Esophagus muscularis mucosa (tissue), 4 donors: ENCODE measurements around the gene ZC3H7A. TPM values are rescaled to one million over a fixed set of nuclear protein-coding genes. Genes with fewer than 3 reads are reported as not detected.

ENCODE experiments used
- DNase-seq: peaks from one replicate; pipeline ENCODE4 v3.0.0-alpha.2; 2017; ENCODE audit errors: extremely low spot score
- H3K27ac ChIP-seq, 4 donors: fragments of 200-600 bp; sonication (generic); replicated peaks in 1 of 4; 1 replicate in 3 of 4; 2 replicates in 1 of 4; pipeline ENCODE4 v1.5.1; 2016 to 2019; ENCODE audit warnings: mild to moderate bottlenecking in 1 of 4
- H3K27me3 ChIP-seq, 4 donors: fragments of 200-600 bp; sonication (generic); one replicate each; pipeline versions ENCODE4 v1.5.1 to v1.6.0; 2016 to 2019
- H3K36me3 ChIP-seq, 4 donors: fragments of 200-600 bp; sonication (generic); one replicate each; pipeline ENCODE4 v1.5.1; 2016 to 2019
- H3K4me1 ChIP-seq, 4 donors: fragments of 200-600 bp; sonication (generic); one replicate each; pipeline ENCODE4 v1.5.1; 2016 to 2019
- H3K4me3 ChIP-seq, 4 donors: fragments of 200-600 bp; sonication (generic); 1 replicate in 2 of 4; 2 replicates in 2 of 4; pipeline ENCODE4 v1.5.1; 2016 to 2019; ENCODE audit warnings: mild to moderate bottlenecking in 4 of 4, moderate library complexity in 1 of 4
- H3K9me3 ChIP-seq, 4 donors: fragments of 200-600 bp; sonication (generic); 1 replicate in 3 of 4; 2 replicates in 1 of 4; pipeline ENCODE4 v1.5.1; 2016 to 2019
- CTCF ChIP-seq, 3 experiments: fragments of 200-600 bp in 2 of 3; fragments of 450-650 bp in 1 of 3; sonication (generic) in 2 of 3; IDR thresholded peaks; one replicate each; pipeline ENCODE4 v1.5.1; 2017 to 2019; ENCODE audit warnings: antibody characterized with exemption in 3 of 3, mild to moderate bottlenecking in 2 of 3, moderate library complexity in 1 of 3
- EP300 ChIP-seq: sonication (generic); formaldehyde crosslinking; IDR thresholded peaks from one replicate; pipeline ENCODE4 v1.6.1; 2017; ENCODE audit warnings: antibody characterized with exemption
- POLR2A ChIP-seq: fragments of 450-650 bp; IDR thresholded peaks from one replicate; pipeline ENCODE4 v1.6.1; 2017; ENCODE audit warnings: antibody characterized with exemption, moderate library complexity, mild to moderate bottlenecking, low read depth
- POLR2AphosphoS5 ChIP-seq, 2 donors: sonication (generic); formaldehyde crosslinking; IDR thresholded peaks; one replicate each; pipeline ENCODE4 v1.6.1; 2017; ENCODE audit warnings: antibody characterized with exemption in 2 of 2
- WGBS: methylation state at CpG from one replicate; pipeline ENCODE4 v1.1.5; 2018; 5-methylcytosine and 5-hydroxymethylcytosine counted together
- intact Hi-C: fragments of 100-400 bp; cut with DNase I; formaldehyde crosslinking; loops from one replicate; pipeline ENCODE4 v1.15.1; 2023
- total RNA-seq, 4 donors: library from RNA; depleted of rRNA; stranded (reverse); fragments of >200 nt; gene quantifications; one replicate each; pipeline versions ENCODE4 v1.1.0 to v1.2.1, GENCODE V29; 2016

Gene ZC3H7A
- total RNA-seq, 4 donors from 2014 or later: 51.1 to 61.0 (median 61.0) TPM

- H3K27me3 ChIP-seq: no peaks in the 10 kb centered on the region
- H3K36me3 ChIP-seq: peaks cover 72 to 97% (median 94%) of the 10 kb centered on the region in 4 donors
- intact Hi-C loops: no loop called here
- peaks cover 0 to 10% (median 8%) of the 10 kb centered on the region in 4 donors for H3K4me1 ChIP-seq
- no peak for TF ChIP-seq CTCF (IDR thresholded peaks at IDR 0.05)
- TF ChIP-seq POLR2A: no peak
- TF ChIP-seq EP300: no peak
- no peak for TF ChIP-seq POLR2AphosphoS5 (IDR thresholded peaks at IDR 0.05)
- no peak overlapping the region for H3K27ac ChIP-seq
- 93% methylated on average over 3 of the region's 3 CpGs for WGBS
- H3K4me3 ChIP-seq: no peak overlapping the region
- no peaks in the 10 kb centered on the region for H3K9me3 ChIP-seq
- DNase-seq: no peak
These were observed 22.9 kb downstream of the ZC3H7A start for GRCh38 chr16:11774065-11774626.

GRCh38 chr16:11768849-11769248 is 28.2 kb downstream of the ZC3H7A start:
- Histone ChIP-seq H3K36me3 (peaks cover 83 to 96% (median 94%) of the 10 kb centered on the region in 4 donors), H3K4me3 (no peak overlapping the region), H3K4me1 (no peaks in the 10 kb centered on the region), H3K27me3 (no peaks in the 10 kb centered on the region), H3K9me3 (no peaks in the 10 kb centered on the region), H3K27ac (no peak overlapping the region)
- 75% methylated on average over 7 of the region's 7 CpGs for WGBS
- intact Hi-C loops: no loop called here
- DNase-seq: no peak
- TF ChIP-seq POLR2A (no peak), CTCF (IDR thresholded peaks at IDR 0.05) (no peak)

- no peak for DNase-seq
- Histone ChIP-seq H3K4me3 (no peak overlapping the region), H3K9me3 (no peaks in the 10 kb centered on the region), H3K27me3 (no peaks in the 10 kb centered on the region), H3K27ac (no peak overlapping the region), H3K4me1 (peaks cover 8 to 11% (median 10%) of the 10 kb centered on the region in 4 donors), H3K36me3 (peaks cover 52 to 98% (median 91%) of the 10 kb centered on the region in 4 donors)
- 98% methylated on average over 4 of the region's 4 CpGs for WGBS
- no peak for TF ChIP-seq POLR2A
- no peak for TF ChIP-seq EP300
- TF ChIP-seq CTCF (IDR thresholded peaks at IDR 0.05): no peak
- TF ChIP-seq POLR2AphosphoS5 (IDR thresholded peaks at IDR 0.05): no peak
- intact Hi-C loops: no loop called here
These were observed 34.6 kb downstream of the ZC3H7A start for GRCh38 chr16:11762431-11762830.

- H3K36me3 ChIP-seq: peaks cover 50 to 98% (median 90%) of the 10 kb centered on the region in 4 donors
- intact Hi-C loops: no loop called here
- TF ChIP-seq POLR2AphosphoS5 (IDR thresholded peaks at IDR 0.05) (no peak), POLR2A (no peak), CTCF (IDR thresholded peaks at IDR 0.05) (no peak)
- H3K4me3 ChIP-seq: no peak overlapping the region
- WGBS: 93% methylated on average over 4 of the region's 4 CpGs
- H3K27me3 ChIP-seq: no peaks in the 10 kb centered on the region
- DNase-seq: no peak
- peaks cover 8 to 11% (median 10%) of the 10 kb centered on the region in 4 donors for H3K4me1 ChIP-seq
- no peak overlapping the region for H3K27ac ChIP-seq
- H3K9me3 ChIP-seq: no peaks in the 10 kb centered on the region
These were observed 37.1 kb downstream of the ZC3H7A start for GRCh38 chr16:11759997-11760396.
